MCF 10A (cell line): ENCODE results near the gene ADCY7. TPM values are rescaled to one million over a fixed set of nuclear protein-coding genes. Genes with fewer than 3 reads are reported as not detected.

Source experiments
- BruUV-seq: library from RNA; stranded (reverse); fragments of 400-500 nt; replicated peaks from 2 replicates; lab custom pipeline; 2021; lab: Mats Ljungman, UMichigan
- CTCF ChIA-PET: fragments of 300-600 bp; sonication (Branson Sonifier 250); formaldehyde crosslinking; extraction: SDS; loops from one replicate; lab custom pipeline; 2021; ENCODE audit warnings: antibody characterized with exemption, inconsistent platforms; lab: Yijun Ruan, JAX
- POLR2A ChIA-PET: fragments of 300-600, 350-650 bp; sonication (Branson Sonifier 250); formaldehyde crosslinking; extraction: SDS; loops from one replicate; lab custom pipeline; 2020; ENCODE audit warnings: antibody characterized with exemption, inconsistent platforms; lab: Yijun Ruan, JAX
- DNase-seq: peaks from one replicate; pipeline ENCODE4 v3.0.0-alpha.2; 2018; ENCODE audit not compliant: unreplicated experiment
- H3K27ac Mint-ChIP-seq: one replicate; pipeline ENCODE4 v1.8.0; 2022; ENCODE audit warnings: mild to moderate bottlenecking, low read depth, mixed read lengths; ENCODE audit not compliant: unreplicated experiment
- H3K27me3 Mint-ChIP-seq: one replicate; pipeline ENCODE4 v1.8.0; 2022; ENCODE audit warnings: mixed read lengths; ENCODE audit not compliant: insufficient read depth, unreplicated experiment
- H3K36me3 Mint-ChIP-seq: one replicate; pipeline ENCODE4 v1.8.0; 2022; ENCODE audit warnings: mild to moderate bottlenecking, moderate library complexity, mixed read lengths; ENCODE audit not compliant: insufficient read depth, unreplicated experiment
- H3K4me1 Mint-ChIP-seq: one replicate; pipeline ENCODE4 v1.8.0; 2022; ENCODE audit warnings: mixed read lengths; ENCODE audit not compliant: insufficient read depth, unreplicated experiment
- H3K4me3 Mint-ChIP-seq: one replicate; pipeline ENCODE4 v1.8.0; 2022; ENCODE audit warnings: mild to moderate bottlenecking, moderate library complexity, mixed read lengths; ENCODE audit not compliant: unreplicated experiment
- H3K9me3 Mint-ChIP-seq: one replicate; pipeline ENCODE4 v1.8.0; 2022; ENCODE audit warnings: mixed read lengths; ENCODE audit not compliant: unreplicated experiment
- CTCF ChIP-seq: fragments of 200-600 bp; IDR thresholded peaks from one replicate; pipeline ENCODE4 v1.8.0; 2022; ENCODE audit warnings: antibody characterized with exemption, mild to moderate bottlenecking; ENCODE audit not compliant: unreplicated experiment
- intact Hi-C: fragments of 100-400 bp; cut with micrococcal nuclease; formaldehyde crosslinking; loops from 2 replicates; pipeline ENCODE4 v1.14.1; 2022
- total RNA-seq: library from RNA; stranded (reverse); gene quantifications from 2 replicates; pipeline ENCODE4 v1.2.3, GENCODE V29; 2022

Gene ADCY7
- total RNA-seq, 1 experiment from 2014 or later: 32.9 TPM

GRCh38 chr16:50248845-50249244 is 17.5 kb upstream of the ADCY7 start:
- BruUV-seq: no TSS peak
- ChIA-PET CTCF (no interaction called here), POLR2A (no interaction called here)
- peaks cover 18% of the 10 kb centered on the region for H3K4me1 Mint-ChIP-seq
- H3K27me3 Mint-ChIP-seq: no peaks in the 10 kb centered on the region
- TF ChIP-seq CTCF: no peak
- peaks cover 5% of the 10 kb centered on the region for H3K36me3 Mint-ChIP-seq
- no peak overlapping the region for H3K27ac Mint-ChIP-seq
- intact Hi-C loops: no loop called here
- no peak for DNase-seq
- H3K9me3 Mint-ChIP-seq: no peaks in the 10 kb centered on the region
- H3K4me3 Mint-ChIP-seq: no peak overlapping the region

GRCh38 chr16:50251375-50252081 is 14.8 kb upstream of the ADCY7 start:
- BruUV-seq: no TSS peak
- intact Hi-C loops: no loop called here
- CTCF ChIA-PET: interaction anchor here (0.6 to 1.9 kb wide), 8 partner anchors 10 to 853 kb away, joined by 3 to 6 read pairs (median 4); no protein-coding TSS in a partner anchor
- peaks cover 14% of the 10 kb centered on the region for H3K4me1 Mint-ChIP-seq
- H3K4me3 Mint-ChIP-seq: no peak overlapping the region
- H3K27ac Mint-ChIP-seq: peak overlapping the region; percentile 25
- H3K36me3 Mint-ChIP-seq: peaks cover 5% of the 10 kb centered on the region
- no peaks in the 10 kb centered on the region for H3K27me3 Mint-ChIP-seq
- TF ChIP-seq CTCF: no peak
- POLR2A ChIA-PET: interaction anchor here (0.7 to 1.4 kb wide), 3 partner anchors 11 to 130 kb away, joined by 3 to 4 read pairs (median 3); no protein-coding TSS in a partner anchor
- DNase-seq: peak; percentile 78
- H3K9me3 Mint-ChIP-seq: no peaks in the 10 kb centered on the region

GRCh38 chr16:50252082-50252611 is 14.2 kb upstream of the ADCY7 start:
- intact Hi-C loops: no loop called here
- peaks cover 5% of the 10 kb centered on the region for H3K36me3 Mint-ChIP-seq
- H3K4me3 Mint-ChIP-seq: no peak overlapping the region
- POLR2A ChIA-PET: no interaction called here
- no peaks in the 10 kb centered on the region for H3K9me3 Mint-ChIP-seq
- H3K27ac Mint-ChIP-seq: no peak overlapping the region
- H3K27me3 Mint-ChIP-seq: no peaks in the 10 kb centered on the region
- BruUV-seq: no TSS peak
- peaks cover 9% of the 10 kb centered on the region for H3K4me1 Mint-ChIP-seq
- no peak for TF ChIP-seq CTCF
- DNase-seq: no peak
- CTCF ChIA-PET: interaction anchor here (0.6 to 1.9 kb wide), 6 partner anchors 9 to 853 kb away, joined by 3 to 6 read pairs (median 4); no protein-coding TSS in a partner anchor

GRCh38 chr16:50252874-50253513 is 13.4 kb upstream of the ADCY7 start:
- Mint-ChIP-seq H3K9me3 (no peaks in the 10 kb centered on the region), H3K27ac (no peak overlapping the region), H3K27me3 (no peaks in the 10 kb centered on the region), H3K4me1 (peaks cover 9% of the 10 kb centered on the region), H3K36me3 (peaks cover 5% of the 10 kb centered on the region), H3K4me3 (no peak overlapping the region)
- CTCF ChIA-PET: interaction anchor here (0.6 to 1.0 kb wide), 3 partner anchors 18 to 228 kb away, joined by 3 read pairs; partner anchors contain the start of gene CNEP1R1
- BruUV-seq: no TSS peak
- intact Hi-C loops: no loop called here
- TF ChIP-seq CTCF: no peak
- POLR2A ChIA-PET: no interaction called here
- DNase-seq: no peak
